Endothelial cell of umbilical vein (primary cell): ENCODE measurements around the gene CLIP3. TPM values are rescaled to one million over a fixed set of nuclear protein-coding genes. Genes with fewer than 3 reads are reported as not detected.

Experiments used
- BruUV-seq: library from RNA; stranded (reverse); fragments of 400-500 nt; replicated peaks from 2 replicates; lab custom pipeline; 2021; lab: Mats Ljungman, UMichigan
- CTCF ChIA-PET: fragments of 300-600, 350-600 bp; sonication (Branson Sonifier 250); formaldehyde crosslinking; loops from one replicate; lab custom pipeline; 2021; ENCODE audit warnings: antibody characterized with exemption, inconsistent platforms; lab: Charles Lee
- POLR2A ChIA-PET: fragments of 300-600, 350-600 bp; sonication (Branson Sonifier 250); formaldehyde crosslinking; loops from one replicate; lab custom pipeline; 2021; ENCODE audit warnings: antibody characterized with exemption, inconsistent platforms; lab: Charles Lee
- DNase-seq: peaks from one replicate; pipeline ENCODE4 v3.0.0-alpha.2; 2011; ENCODE audit warnings: low read depth, low spot score
- FAIRE-seq: peaks from 2 replicates; lab custom pipeline; 2011; peaks lifted over from hg19 to GRCh38; lab: Jason Lieb, UNC
- H2AFZ ChIP-seq: 2 replicates; pipeline ENCODE4 v1.6.0; 2012; ENCODE audit warnings: low read depth, low read length, control low read depth, inconsistent platforms
- H3K27ac ChIP-seq: 2 replicates; pipeline ENCODE4 v1.5.1; 2011; ENCODE audit warnings: low read depth, mild to moderate bottlenecking, control low read depth, low read length, moderate library complexity; ENCODE audit not compliant: insufficient read depth
- H3K27me3 ChIP-seq, 2 experiments: 2 replicates each; pipeline versions ENCODE4 v1.6.0 to v1.6.1; 2011; ENCODE audit warnings: low read length in 2 of 2, mixed read lengths in 1 of 2; ENCODE audit not compliant: control insufficient read depth in 2 of 2, insufficient read depth in 2 of 2
- H3K36me3 ChIP-seq, 2 experiments: 2 replicates in 1 of 2; 3 replicates in 1 of 2; pipeline ENCODE4 v1.5.1; 2011; ENCODE audit warnings: low read length in 2 of 2, mild to moderate bottlenecking in 1 of 2, moderate library complexity in 1 of 2; ENCODE audit not compliant: control insufficient read depth in 2 of 2, insufficient read depth in 2 of 2; ENCODE audit errors: extremely low read depth in 1 of 2
- H3K4me1 ChIP-seq: 3 replicates; pipeline ENCODE4 v1.5.1; 2011; ENCODE audit warnings: mild to moderate bottlenecking, low read length; ENCODE audit not compliant: control insufficient read depth, insufficient read depth; ENCODE audit errors: extremely low read depth
- H3K4me2 ChIP-seq: 2 replicates; pipeline ENCODE4 v1.6.1; 2011; ENCODE audit warnings: low read length, control low read depth, mixed read lengths; ENCODE audit not compliant: insufficient read depth
- H3K4me3 ChIP-seq, 3 experiments: fragments of 200-600 bp in 1 of 3; sonication (generic), shearing (Covaris generic) in 1 of 3; replicated peaks in 1 of 3; 2 replicates each; pipeline ENCODE4 v1.5.1; 2011 to 2016; ENCODE audit warnings: control low read depth in 3 of 3, low read length in 3 of 3, mild to moderate bottlenecking in 2 of 3, inconsistent platforms in 1 of 3, low read depth in 1 of 3, moderate library complexity in 1 of 3; ENCODE audit not compliant: insufficient read depth in 1 of 3
- H3K79me2 ChIP-seq: 2 replicates; pipeline ENCODE4 v1.6.0; 2012; ENCODE audit warnings: low read length, inconsistent platforms; ENCODE audit not compliant: control insufficient read depth, insufficient read depth
- H3K9ac ChIP-seq: replicated peaks from 2 replicates; pipeline ENCODE3; 2011; ENCODE audit warnings: low read length, control low read depth; ENCODE audit not compliant: insufficient read depth; ENCODE audit errors: extremely low read depth
- H3K9me1 ChIP-seq: replicated peaks from 3 replicates; pipeline ENCODE4 v1.6.0; 2011; ENCODE audit warnings: mild to moderate bottlenecking, low read length; ENCODE audit not compliant: control insufficient read depth, insufficient read depth; ENCODE audit errors: extremely low read depth
- H3K9me3 ChIP-seq: replicated peaks from 2 replicates; pipeline ENCODE4 v1.5.1; 2012; ENCODE audit warnings: low read length, inconsistent platforms; ENCODE audit not compliant: control insufficient read depth, insufficient read depth
- H4K20me1 ChIP-seq: replicated peaks from 2 replicates; pipeline ENCODE3; 2011; ENCODE audit warnings: mild to moderate bottlenecking, low read length; ENCODE audit not compliant: control insufficient read depth, insufficient read depth; ENCODE audit errors: extremely low read depth
- EZH2 ChIP-seq: IDR thresholded peaks from 2 replicates; pipeline ENCODE4 v1.6.1; 2012; ENCODE audit warnings: borderline replicate concordance, low read depth, mild to moderate bottlenecking, moderate library complexity, low read length, inconsistent platforms; ENCODE audit not compliant: severe bottlenecking
- FOS ChIP-seq: IDR thresholded peaks from 2 replicates; pipeline ENCODE4 v1.6.1; 2011; ENCODE audit warnings: mild to moderate bottlenecking, low read length, moderate library complexity, borderline replicate concordance; ENCODE audit not compliant: insufficient read depth
- GATA2 ChIP-seq: IDR thresholded peaks from 2 replicates; pipeline ENCODE4 v1.7.0; 2011; ENCODE audit warnings: low read depth, mild to moderate bottlenecking, moderate library complexity, mixed read lengths, low read length; ENCODE audit not compliant: insufficient read length, insufficient read depth
- JUN ChIP-seq: IDR thresholded peaks from 2 replicates; pipeline ENCODE4 v1.6.1; 2011; ENCODE audit warnings: borderline replicate concordance, low read depth; ENCODE audit not compliant: insufficient read length, insufficient read depth
- MYC ChIP-seq: IDR thresholded peaks from one replicate; pipeline ENCODE4 v1.6.1; 2011; ENCODE audit warnings: mild to moderate bottlenecking, low read depth, low read length
- POLR2A ChIP-seq: IDR thresholded peaks from 2 replicates; pipeline ENCODE4 v1.6.1; 2012; ENCODE audit warnings: low read depth, mild to moderate bottlenecking, control low read depth, low read length
- POLR2AphosphoS5 ChIP-seq: IDR thresholded peaks from 2 replicates; pipeline ENCODE4 v1.6.1; 2012; ENCODE audit warnings: low read depth, mild to moderate bottlenecking, control low read depth, low read length, moderate library complexity; ENCODE audit not compliant: insufficient read depth
- dilution Hi-C: fragments of 300-500 bp; cut with MboI; formaldehyde crosslinking; loops from one replicate; pipeline ENCODE4 v1.15.0; 2019; ENCODE audit warnings: low sequenced_read_pairs; ENCODE audit not compliant: extremely low pct_ligation_motif_present
- intact Hi-C: fragments of 100-400 bp; cut with micrococcal nuclease; formaldehyde crosslinking; loops from one replicate; pipeline ENCODE4 v1.10.0; 2022
- polyA plus RNA-seq, 4 experiments: library from polyadenylated mRNA; depleted of rRNA in 3 of 4; stranded (reverse) in 3 of 4; unstranded in 1 of 4; fragments of >200 nt; gene quantifications; 2 replicates each; pipeline versions ENCODE4 v1.2.1 to v1.2.3, GENCODE V29; 2011 to 2012; ENCODE audit warnings: missing spikeins in 1 of 4
- total RNA-seq: library from RNA; stranded (reverse); gene quantifications from 2 replicates; pipeline ENCODE4 v1.2.3, GENCODE V29; 2021
- TF ChIP-seq, protein P1 (sequence below), 2 donors: IDR thresholded peaks; 1 replicate in 1 of 2; 2 replicates in 1 of 2; pipeline ENCODE4 v1.5.1; 2011; ENCODE audit warnings: low read length in 2 of 2, mild to moderate bottlenecking in 2 of 2, moderate library complexity in 2 of 2, control low read depth in 1 of 2, inconsistent platforms in 1 of 2, low read depth in 1 of 2; ENCODE audit not compliant: insufficient read depth in 1 of 2; ENCODE audit errors: extremely low read depth in 1 of 2
- TF ChIP-seq, protein P2 (sequence below): IDR thresholded peaks from 2 replicates; pipeline ENCODE4 v1.6.1; 2011; ENCODE audit not compliant: insufficient read depth, insufficient read length

CLIP3 gene
- total and polyA plus RNA-seq, 2 donors (not counting 3 experiments of a cell fraction or from before 2014, with no cell fraction given): 7.0 to 24.4 TPM

DNA sequence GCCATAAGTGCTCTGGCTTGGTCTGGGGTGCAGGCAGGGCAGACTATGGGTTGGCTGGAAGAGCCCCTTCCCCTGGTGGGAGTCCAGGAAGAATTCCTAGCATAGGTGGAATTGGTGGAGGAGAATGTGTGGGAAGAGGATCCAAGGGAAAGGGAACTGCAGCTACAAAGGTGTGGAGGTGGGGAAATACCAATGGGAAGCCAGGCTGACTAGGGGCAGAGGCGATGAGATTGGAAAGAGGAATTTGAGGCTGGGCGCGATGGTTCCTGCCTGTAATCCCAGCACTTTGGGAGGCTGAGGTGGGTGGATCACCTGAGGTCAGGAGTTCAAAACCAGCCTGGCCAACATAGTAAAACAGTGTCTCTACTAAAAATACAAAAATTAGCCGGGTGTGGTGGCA is 42.5 kb downstream of the CLIP3 start:
- no peak overlapping the region for H3K4me2 ChIP-seq
- H3K4me3 ChIP-seq: no peak overlapping the region
- H3K9ac ChIP-seq: no peak overlapping the region
- TF ChIP-seq MYC (no peak), EZH2 (no peak), POLR2A (no peak), FOS (no peak), JUN (no peak), POLR2AphosphoS5 (no peak), GATA2 (no peak)
- TF ChIP-seq, protein P1, sequence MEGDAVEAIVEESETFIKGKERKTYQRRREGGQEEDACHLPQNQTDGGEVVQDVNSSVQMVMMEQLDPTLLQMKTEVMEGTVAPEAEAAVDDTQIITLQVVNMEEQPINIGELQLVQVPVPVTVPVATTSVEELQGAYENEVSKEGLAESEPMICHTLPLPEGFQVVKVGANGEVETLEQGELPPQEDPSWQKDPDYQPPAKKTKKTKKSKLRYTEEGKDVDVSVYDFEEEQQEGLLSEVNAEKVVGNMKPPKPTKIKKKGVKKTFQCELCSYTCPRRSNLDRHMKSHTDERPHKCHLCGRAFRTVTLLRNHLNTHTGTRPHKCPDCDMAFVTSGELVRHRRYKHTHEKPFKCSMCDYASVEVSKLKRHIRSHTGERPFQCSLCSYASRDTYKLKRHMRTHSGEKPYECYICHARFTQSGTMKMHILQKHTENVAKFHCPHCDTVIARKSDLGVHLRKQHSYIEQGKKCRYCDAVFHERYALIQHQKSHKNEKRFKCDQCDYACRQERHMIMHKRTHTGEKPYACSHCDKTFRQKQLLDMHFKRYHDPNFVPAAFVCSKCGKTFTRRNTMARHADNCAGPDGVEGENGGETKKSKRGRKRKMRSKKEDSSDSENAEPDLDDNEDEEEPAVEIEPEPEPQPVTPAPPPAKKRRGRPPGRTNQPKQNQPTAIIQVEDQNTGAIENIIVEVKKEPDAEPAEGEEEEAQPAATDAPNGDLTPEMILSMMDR (IDR thresholded peaks at IDR 0.05; ENCODE audit: extremely low read depth in 1 of 2, insufficient read depth in 1 of 2, low read depth in 1 of 2, low read length in 2 of 2): no peak
- TF ChIP-seq, protein P2, sequence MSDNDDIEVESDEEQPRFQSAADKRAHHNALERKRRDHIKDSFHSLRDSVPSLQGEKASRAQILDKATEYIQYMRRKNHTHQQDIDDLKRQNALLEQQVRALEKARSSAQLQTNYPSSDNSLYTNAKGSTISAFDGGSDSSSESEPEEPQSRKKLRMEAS: no peak
- H3K36me3 ChIP-seq: no peaks in the 10 kb centered on the region
- CTCF ChIA-PET: no interaction called here
- no peak overlapping the region for H3K27ac ChIP-seq
- H4K20me1 ChIP-seq: no peaks in the 10 kb centered on the region
- BruUV-seq: no TSS peak
- POLR2A ChIA-PET: no interaction called here
- no peaks in the 10 kb centered on the region for H3K9me1 ChIP-seq
- H3K4me1 ChIP-seq: peaks cover 3% of the 10 kb centered on the region
- FAIRE-seq (no peak), DNase-seq (no peak)
- no peaks in the 10 kb centered on the region for H3K9me3 ChIP-seq
- intact Hi-C loops (no loop called here), dilution Hi-C loops (no loop called here)
- H2AFZ ChIP-seq: no peak overlapping the region
- H3K79me2 ChIP-seq: no peaks in the 10 kb centered on the region
- peaks cover 5 to 11% of the 10 kb centered on the region in 2 experiments for H3K27me3 ChIP-seq
